ENCODE measurements around the gene GLRX. TPM values are rescaled to one million over a fixed set of nuclear protein-coding genes. Genes with fewer than 3 reads are reported as not detected.

Gene GLRX
- total RNA-seq, 2 experiments from 2014 or later = 50.4 to 51.1 TPM

DNA sequence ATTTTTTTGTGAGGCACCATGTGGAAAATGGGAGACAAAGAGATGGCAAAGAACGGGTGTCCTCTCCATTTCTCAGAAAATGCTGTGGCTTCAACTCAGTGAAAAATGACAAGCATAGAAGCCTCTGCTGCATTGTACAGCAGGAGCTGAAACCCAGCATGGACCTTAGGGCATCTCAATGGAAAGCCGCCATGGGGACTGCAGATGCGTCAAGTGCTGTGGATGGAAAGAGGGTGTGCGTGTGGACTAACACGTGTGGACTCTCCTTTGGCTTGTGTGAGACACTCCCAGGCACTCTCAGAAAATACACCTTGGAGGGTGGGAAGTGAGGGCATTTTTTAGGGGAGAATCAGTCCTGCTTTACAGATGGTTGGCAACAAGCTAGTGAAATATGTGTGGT is 2.2 kb upstream of the GLRX start:
- DNase-seq = no peak
- intact Hi-C loops (cut with micrococcal nuclease) = loop anchor here (1.0 to 10.0 kb wide), 5 partner anchors 178 to 1140 kb away; partner anchors contain the start of genes CAST, ERAP2 and RFESD
- Mint-ChIP-seq H3K4me3 (peak overlapping the region; percentile 96), H3K36me3 (ENCODE audit: low read depth) (peaks cover 4% of the 10 kb centered on the region), H3K9me3 (no peaks in the 10 kb centered on the region), H3K27ac (peak overlapping the region; percentile 98), H3K27me3 (ENCODE audit: low read depth) (no peaks in the 10 kb centered on the region), H3K4me1 (ENCODE audit: low read depth) (peaks cover 47% of the 10 kb centered on the region)
- CTCF ChIA-PET = interaction anchor here (2.0 to 6.8 kb wide), 2 partner anchors 11 to 17 kb away, joined by 6 to 61 read pairs; no protein-coding TSS in a partner anchor

GRCh38 chr5:95823738-95824609 is 1.4 kb upstream of the GLRX start:
- no peaks in the 10 kb centered on the region for H3K27me3 Mint-ChIP-seq (ENCODE audit: low read depth)
- peaks cover 4% of the 10 kb centered on the region for H3K36me3 Mint-ChIP-seq (ENCODE audit: low read depth)
- peak overlapping the region; percentile 96 for H3K4me3 Mint-ChIP-seq
- intact Hi-C loops (cut with micrococcal nuclease) = loop anchor here (1.0 to 10.0 kb wide), 8 partner anchors 47 to 1141 kb away; partner anchors contain the start of genes CAST, ERAP2 and RFESD
- CTCF ChIA-PET = interaction anchor here (0.8 to 7.6 kb wide), 6 partner anchors 8 to 45 kb away, joined by 3 to 61 read pairs (median 8); no protein-coding TSS in a partner anchor
- H3K4me1 Mint-ChIP-seq (ENCODE audit: low read depth) = peaks cover 53% of the 10 kb centered on the region
- DNase-seq = peak; percentile 78
- H3K9me3 Mint-ChIP-seq = no peaks in the 10 kb centered on the region
- peak overlapping the region; percentile 98 for H3K27ac Mint-ChIP-seq

DNA sequence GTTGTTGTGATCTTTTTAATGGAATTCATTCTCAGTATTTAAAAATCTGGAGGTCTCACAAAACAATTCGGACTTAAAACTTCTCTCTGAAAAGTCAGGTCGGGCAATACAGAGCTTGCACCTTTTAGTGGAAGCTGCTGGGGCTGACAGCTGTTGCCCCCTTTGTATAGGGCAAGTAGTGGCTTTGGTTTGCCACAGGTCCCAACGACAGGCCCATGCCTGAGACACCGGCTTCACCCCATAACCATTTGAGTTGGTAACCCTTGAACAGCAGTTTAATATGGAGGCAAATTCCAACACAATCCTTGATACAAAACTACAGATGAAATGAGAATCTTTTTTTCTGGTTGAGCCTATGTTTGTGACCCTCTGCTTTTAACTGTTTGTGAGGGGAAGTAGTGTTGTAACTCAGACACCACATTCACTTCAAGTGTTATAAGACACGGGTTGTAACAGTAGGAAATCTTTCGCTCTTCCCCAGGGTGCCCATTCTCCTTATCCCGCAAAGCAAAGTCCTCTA is 752 bp upstream of the GLRX start:
- Mint-ChIP-seq H3K27ac (peak overlapping the region; percentile 98), H3K9me3 (no peaks in the 10 kb centered on the region), H3K27me3 (ENCODE audit: low read depth) (no peaks in the 10 kb centered on the region), H3K36me3 (ENCODE audit: low read depth) (peaks cover 7% of the 10 kb centered on the region), H3K4me1 (ENCODE audit: low read depth) (peaks cover 58% of the 10 kb centered on the region), H3K4me3 (peak overlapping the region; percentile 96)
- no peak for DNase-seq
- intact Hi-C loops (cut with micrococcal nuclease) = loop anchor here (1.0 to 10.0 kb wide), 7 partner anchors 48 to 1142 kb away; partner anchors contain the start of genes CAST and ERAP2
- CTCF ChIA-PET = interaction anchor here (1.1 to 7.6 kb wide), 7 partner anchors 13 to 45 kb away, joined by 3 to 61 read pairs (median 6); no protein-coding TSS in a partner anchor

DNA sequence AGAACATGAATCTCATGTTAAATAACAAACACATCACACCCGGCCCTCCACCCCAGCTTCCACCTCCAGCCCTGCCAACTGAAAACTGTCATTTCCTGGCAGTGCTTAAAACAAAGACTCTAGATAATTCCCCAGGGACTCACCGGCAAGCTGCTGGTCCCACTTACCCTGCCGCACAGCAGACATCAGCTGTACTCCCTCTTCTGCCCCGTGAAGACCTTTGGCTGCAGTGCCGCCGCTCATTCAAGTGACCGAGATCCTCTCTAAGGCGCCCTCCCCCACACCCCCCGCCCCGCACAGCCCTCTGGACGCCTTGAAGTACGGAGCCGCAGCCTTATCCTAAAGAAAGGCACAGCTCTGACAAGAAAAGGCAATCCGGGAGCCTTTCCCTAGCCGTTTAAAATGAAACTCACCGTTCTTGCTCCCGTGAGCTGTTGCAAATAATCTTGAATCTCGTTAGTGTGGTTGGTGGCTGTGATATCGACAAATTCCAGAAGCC is 434 bp downstream of the GLRX start:
- H3K4me3 Mint-ChIP-seq = peak overlapping the region; percentile 96
- no peaks in the 10 kb centered on the region for H3K27me3 Mint-ChIP-seq (ENCODE audit: low read depth)
- CTCF ChIA-PET = interaction anchor here (0.7 to 7.6 kb wide), 12 partner anchors 9 to 47 kb away, joined by 3 to 61 read pairs (median 4); no protein-coding TSS in a partner anchor
- peak; percentile 61 for DNase-seq
- H3K9me3 Mint-ChIP-seq = no peaks in the 10 kb centered on the region
- H3K36me3 Mint-ChIP-seq (ENCODE audit: low read depth) = peaks cover 7% of the 10 kb centered on the region
- H3K4me1 Mint-ChIP-seq (ENCODE audit: low read depth) = peaks cover 61% of the 10 kb centered on the region
- peak overlapping the region; percentile 98 for H3K27ac Mint-ChIP-seq
- intact Hi-C loops (cut with micrococcal nuclease) = loop anchor here (1.0 to 10.0 kb wide), 9 partner anchors 12 to 1143 kb away; partner anchors contain the start of genes CAST and ERAP2

GRCh38 chr5:95821110-95822021 is 1.2 kb downstream of the GLRX start:
- H3K9me3 Mint-ChIP-seq = no peaks in the 10 kb centered on the region
- H3K36me3 Mint-ChIP-seq (ENCODE audit: low read depth) = peaks cover 9% of the 10 kb centered on the region
- CTCF ChIA-PET = interaction anchor here (0.6 to 7.6 kb wide), 10 partner anchors 9 to 931 kb away, joined by 3 to 61 read pairs (median 4); no protein-coding TSS in a partner anchor
- peak overlapping the region; percentile 98 for H3K27ac Mint-ChIP-seq
- H3K4me3 Mint-ChIP-seq = peak overlapping the region; percentile 96
- H3K4me1 Mint-ChIP-seq (ENCODE audit: low read depth) = peaks cover 68% of the 10 kb centered on the region
- no peak for DNase-seq
- intact Hi-C loops (cut with micrococcal nuclease) = loop anchor here (1.0 to 10.0 kb wide), 9 partner anchors 13 to 1143 kb away; partner anchors contain the start of genes CAST and ERAP2
- H3K27me3 Mint-ChIP-seq (ENCODE audit: low read depth) = no peaks in the 10 kb centered on the region

DNA sequence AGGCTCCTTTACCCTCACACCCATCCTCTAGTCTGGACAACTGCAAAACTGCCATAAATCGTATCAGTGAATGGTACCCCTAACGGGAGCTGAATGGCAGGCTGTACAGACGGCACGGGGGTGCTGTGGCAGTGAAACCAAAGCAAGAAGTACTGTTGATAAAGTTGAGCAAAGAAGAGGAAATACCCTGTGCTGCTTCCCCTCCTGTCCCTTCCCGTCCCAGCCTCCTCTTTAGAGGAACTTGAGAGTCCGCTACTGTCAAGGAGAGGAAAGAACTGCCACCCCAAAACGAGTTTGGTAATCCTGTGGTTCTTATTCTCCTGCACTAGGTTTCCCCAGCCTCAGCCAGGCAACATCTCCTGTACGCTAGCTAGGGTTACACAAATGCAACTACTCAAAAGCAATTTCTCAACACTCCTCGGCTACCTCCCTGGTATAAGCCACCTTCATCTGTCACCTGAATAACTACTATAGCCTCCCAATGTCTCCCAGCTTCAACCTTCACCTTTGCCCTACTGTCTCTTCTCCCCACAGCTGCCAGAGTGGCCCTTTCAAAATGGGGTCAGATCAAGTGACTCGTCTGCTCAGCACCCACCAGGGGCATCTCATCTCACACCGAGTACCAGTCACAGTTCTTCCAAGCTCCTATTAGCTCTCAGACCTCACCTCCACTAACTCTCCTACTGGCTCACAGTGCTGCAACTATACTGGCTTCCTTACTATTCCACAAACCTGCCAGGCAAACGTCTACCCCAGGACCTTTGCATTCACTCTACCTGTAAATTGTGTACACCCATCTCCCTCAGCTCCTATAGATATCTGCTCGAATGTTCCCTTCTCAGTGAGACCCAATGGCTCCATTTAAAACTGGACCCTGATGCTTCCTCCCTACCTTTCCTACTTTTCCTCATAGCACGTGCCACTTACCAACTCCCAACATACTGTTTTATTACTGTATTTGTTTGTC is 4.1 kb downstream of the GLRX start:
- CTCF ChIA-PET = interaction anchor here (0.7 to 7.6 kb wide), 8 partner anchors 8 to 37 kb away, joined by 3 to 61 read pairs (median 6); no protein-coding TSS in a partner anchor
- Mint-ChIP-seq H3K9me3 (no peaks in the 10 kb centered on the region), H3K4me3 (peak overlapping the region; percentile 77), H3K27me3 (ENCODE audit: low read depth) (no peaks in the 10 kb centered on the region), H3K36me3 (ENCODE audit: low read depth) (peaks cover 20% of the 10 kb centered on the region), H3K4me1 (ENCODE audit: low read depth) (peaks cover 69% of the 10 kb centered on the region), H3K27ac (peak overlapping the region; percentile 91)
- DNase-seq = peak; percentile 60
- intact Hi-C loops (cut with micrococcal nuclease) = loop anchor here (1.0 to 5.0 kb wide), 3 partner anchors 10 to 1079 kb away; no protein-coding TSS in a partner anchor

DNA sequence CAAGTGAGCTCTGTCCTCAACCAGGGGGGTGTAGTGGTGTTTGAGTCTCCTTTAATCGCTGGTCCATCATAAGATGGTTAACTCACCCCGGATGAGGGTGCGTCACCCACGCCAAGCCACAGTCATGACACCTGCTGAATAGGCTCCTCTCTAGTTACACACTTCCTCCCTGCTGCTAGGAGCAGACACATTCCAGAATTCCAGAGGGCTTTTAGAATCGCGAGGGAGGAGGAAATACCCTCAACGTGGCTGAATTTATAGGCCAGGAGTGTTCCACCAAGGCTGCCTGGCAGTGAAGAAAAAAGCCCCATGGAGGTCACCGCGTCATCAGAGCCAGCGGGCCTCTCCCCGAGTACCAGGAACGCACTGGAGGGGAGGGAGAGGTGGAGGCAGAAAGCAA is 5.1 kb downstream of the GLRX start:
- Mint-ChIP-seq H3K9me3 (no peaks in the 10 kb centered on the region), H3K36me3 (ENCODE audit: low read depth) (peaks cover 20% of the 10 kb centered on the region), H3K27me3 (ENCODE audit: low read depth) (no peaks in the 10 kb centered on the region), H3K4me1 (ENCODE audit: low read depth) (peaks cover 69% of the 10 kb centered on the region), H3K27ac (peak overlapping the region; percentile 91), H3K4me3 (peak overlapping the region; percentile 77)
- CTCF ChIA-PET = interaction anchor here (0.6 to 7.6 kb wide), 7 partner anchors 18 to 186 kb away, joined by 3 to 48 read pairs (median 6); no protein-coding TSS in a partner anchor
- peak; percentile 61 for DNase-seq
- intact Hi-C loops (cut with micrococcal nuclease) = loop anchor here (5.0 kb wide), 1 partner anchor 1080 kb away; no protein-coding TSS in a partner anchor

GRCh38 chr5:95816776-95817175 is 5.8 kb downstream of the GLRX start:
- Mint-ChIP-seq H3K4me3 (peak overlapping the region; percentile 77), H3K9me3 (no peaks in the 10 kb centered on the region), H3K4me1 (ENCODE audit: low read depth) (peaks cover 75% of the 10 kb centered on the region), H3K27ac (peak overlapping the region; percentile 91), H3K27me3 (ENCODE audit: low read depth) (no peaks in the 10 kb centered on the region), H3K36me3 (ENCODE audit: low read depth) (peaks cover 21% of the 10 kb centered on the region)
- DNase-seq = no peak
- CTCF ChIA-PET = interaction anchor here (0.6 to 7.6 kb wide), 5 partner anchors 19 to 185 kb away, joined by 3 to 48 read pairs (median 6); no protein-coding TSS in a partner anchor
- intact Hi-C loops (cut with micrococcal nuclease) = loop anchor here (5.0 kb wide), 1 partner anchor 1081 kb away; no protein-coding TSS in a partner anchor

DNA sequence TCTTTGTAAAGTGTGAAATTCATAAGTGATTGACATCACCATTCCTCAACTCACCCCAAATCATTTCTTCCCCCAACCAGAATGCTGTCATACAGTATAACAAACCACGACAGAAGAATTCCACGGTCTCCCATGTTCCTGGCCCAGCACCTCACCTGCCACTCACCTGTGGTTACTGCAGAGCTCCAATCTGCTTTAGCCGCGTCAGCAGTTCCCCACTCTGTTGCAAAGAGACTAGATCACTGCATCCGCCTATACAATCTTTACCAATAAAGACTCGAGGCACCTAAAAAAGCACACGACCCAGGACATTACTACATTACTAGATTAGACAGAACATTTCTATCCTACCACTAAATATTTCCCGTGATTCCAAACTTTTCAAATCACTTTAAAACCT is 6.2 kb downstream of the GLRX start:
- peak overlapping the region; percentile 91 for H3K27ac Mint-ChIP-seq
- peaks cover 20% of the 10 kb centered on the region for H3K36me3 Mint-ChIP-seq (ENCODE audit: low read depth)
- H3K4me3 Mint-ChIP-seq = no peak overlapping the region
- H3K4me1 Mint-ChIP-seq (ENCODE audit: low read depth) = peaks cover 80% of the 10 kb centered on the region
- intact Hi-C loops (cut with micrococcal nuclease) = loop anchor here (5.0 kb wide), 1 partner anchor 1081 kb away; no protein-coding TSS in a partner anchor
- CTCF ChIA-PET = interaction anchor here (1.0 to 3.1 kb wide), 4 partner anchors 19 to 35 kb away, joined by 4 to 13 read pairs (median 6); no protein-coding TSS in a partner anchor
- H3K27me3 Mint-ChIP-seq (ENCODE audit: low read depth) = no peaks in the 10 kb centered on the region
- DNase-seq = no peak
- no peaks in the 10 kb centered on the region for H3K9me3 Mint-ChIP-seq

GRCh38 chr5:95815155-95815729 is 7.3 kb downstream of the GLRX start:
- DNase-seq = no peak
- Mint-ChIP-seq H3K27ac (peak overlapping the region; percentile 50), H3K4me3 (no peak overlapping the region), H3K9me3 (no peaks in the 10 kb centered on the region), H3K36me3 (ENCODE audit: low read depth) (peaks cover 20% of the 10 kb centered on the region), H3K4me1 (ENCODE audit: low read depth) (peaks cover 86% of the 10 kb centered on the region), H3K27me3 (ENCODE audit: low read depth) (no peaks in the 10 kb centered on the region)
- intact Hi-C loops (cut with micrococcal nuclease) = loop anchor here (5.0 kb wide), 1 partner anchor 1082 kb away; no protein-coding TSS in a partner anchor
- CTCF ChIA-PET = interaction anchor here (1.0 to 3.1 kb wide), 2 partner anchors 20 to 34 kb away, joined by 4 to 13 read pairs; no protein-coding TSS in a partner anchor
